Panc1 (cell line): ENCODE data around the gene TMEM8B. TPM values are rescaled to one million over a fixed set of nuclear protein-coding genes. Genes with fewer than 3 reads are reported as not detected.

ENCODE experiments used
- ATAC-seq: fragments of 200-7000 bp; cut with Tn5 transposase; 2 replicates; pipeline ENCODE4 v1.9.1; 2020; ENCODE audit warnings: mild to moderate bottlenecking, moderate library complexity
- BruUV-seq: library from RNA; stranded (reverse); fragments of 400-500 nt; replicated peaks from 2 replicates; lab custom pipeline; 2021; lab: Mats Ljungman, UMichigan
- CTCF ChIA-PET: fragments of 300-600 bp; sonication (Branson Sonifier 250); formaldehyde crosslinking; loops from one replicate; lab custom pipeline; 2022; ENCODE audit warnings: antibody characterized with exemption; lab: Charles Lee
- POLR2A ChIA-PET: fragments of 300-600 bp; sonication (Branson Sonifier 250); formaldehyde crosslinking; loops from one replicate; lab custom pipeline; 2022; ENCODE audit warnings: antibody characterized with exemption; lab: Charles Lee
- DNase-seq: peaks from one replicate; pipeline ENCODE4 v3.0.0-alpha.2; 2010; ENCODE audit warnings: low read depth, low spot score
- H3K27ac ChIP-seq: 2 replicates; pipeline ENCODE4 v1.5.1; 2011; ENCODE audit warnings: mild to moderate bottlenecking, low read length, inconsistent platforms
- H3K27me3 ChIP-seq: fragments of 200-500 bp; sonication (Bioruptor generic); 2 replicates; pipeline ENCODE4 v1.6.0; 2014; ENCODE audit warnings: low read length, inconsistent platforms; ENCODE audit not compliant: control insufficient read depth, insufficient read depth
- H3K36me3 ChIP-seq: fragments of 200-500 bp; sonication (Bioruptor generic); 2 replicates; pipeline ENCODE4 v1.5.1; 2014; ENCODE audit warnings: inconsistent platforms, mild to moderate bottlenecking, low read length, moderate library complexity; ENCODE audit not compliant: control insufficient read depth, insufficient read depth
- H3K4me1 ChIP-seq: 2 replicates; pipeline ENCODE4 v1.5.1; 2011; ENCODE audit warnings: inconsistent platforms, mild to moderate bottlenecking, low read length, moderate library complexity; ENCODE audit not compliant: control insufficient read depth, insufficient read depth
- H3K4me3 ChIP-seq, 2 experiments: 2 replicates each; pipeline ENCODE4 v1.5.1; 2011 to 2012; ENCODE audit warnings: low read depth in 2 of 2, low read length in 2 of 2, mild to moderate bottlenecking in 2 of 2, inconsistent platforms in 1 of 2, moderate library complexity in 1 of 2
- H3K9me3 ChIP-seq: fragments of 200-500 bp; sonication (Bioruptor generic); 2 replicates; pipeline ENCODE4 v1.5.1; 2014; ENCODE audit warnings: low read depth, mild to moderate bottlenecking, inconsistent platforms, low read length, moderate library complexity; ENCODE audit not compliant: control insufficient read depth, insufficient read depth
- POLR2AphosphoS5 ChIP-seq: IDR thresholded peaks from 2 replicates; pipeline ENCODE4 v1.6.1; 2012; ENCODE audit warnings: mild to moderate bottlenecking, low read depth, low read length, moderate library complexity
- SIN3A ChIP-seq: IDR thresholded peaks from 2 replicates; pipeline ENCODE4 v1.6.1; 2012; ENCODE audit warnings: low read depth, mild to moderate bottlenecking, low read length, moderate library complexity, borderline replicate concordance; ENCODE audit not compliant: insufficient read depth
- TCF7L2 ChIP-seq: IDR thresholded peaks from 2 replicates; pipeline ENCODE4 v1.6.1; 2011; ENCODE audit warnings: mild to moderate bottlenecking, low read depth, low read length, inconsistent platforms
- in situ Hi-C: cut with HindIII; loops from 2 replicates; pipeline ENCODE4 v1.10.0; 2016; ENCODE audit warnings: low sequenced_read_pairs, low pct_unique_long_range_greater_than_20kb
- intact Hi-C: fragments of 100-400 bp; cut with micrococcal nuclease; formaldehyde crosslinking; loops from one replicate; pipeline ENCODE4 v1.10.0; 2022; ENCODE audit not compliant: unreplicated experiment
- total RNA-seq: library from RNA; stranded (reverse); gene quantifications from one replicate; pipeline ENCODE4 v1.2.1, GENCODE V29; 2021; ENCODE audit not compliant: unreplicated experiment
- TF ChIP-seq, protein P1 (sequence below): fragments of 450-650 bp; IDR thresholded peaks from 2 replicates; pipeline ENCODE4 v1.5.1; 2017; ENCODE audit warnings: mild to moderate bottlenecking
- TF ChIP-seq, protein P2 (sequence below), 2 experiments: IDR thresholded peaks; 2 replicates each; pipeline ENCODE4 v1.6.1; 2011 to 2012; ENCODE audit warnings: low read depth in 2 of 2, control low read depth in 1 of 2, low read length in 1 of 2, mild to moderate bottlenecking in 1 of 2, moderate library complexity in 1 of 2; ENCODE audit not compliant: insufficient read depth in 1 of 2

The TMEM8B gene
- total RNA-seq, 1 experiment from 2014 or later, result 7.9 TPM

DNA sequence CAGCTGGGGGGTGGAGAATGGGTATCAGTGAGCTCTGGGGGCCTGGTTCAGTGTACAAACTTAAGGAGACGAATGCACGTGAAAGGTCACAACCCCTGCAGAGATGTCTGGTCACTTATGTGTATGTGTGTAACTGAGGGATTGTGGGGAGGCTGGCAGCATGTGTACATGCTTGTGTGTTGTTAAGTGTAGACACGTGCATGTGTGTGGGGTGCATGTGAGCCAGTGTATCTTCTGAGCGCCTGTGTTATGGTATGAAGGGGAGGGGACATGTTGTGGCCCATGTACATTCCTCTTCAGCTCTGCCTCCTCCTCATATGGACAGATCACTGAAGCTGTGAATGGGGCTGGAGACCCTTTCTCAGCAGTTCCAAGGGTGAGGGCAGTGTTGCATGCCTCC lies 2.0 kb downstream of the TMEM8B start:
- no peak overlapping the region for H3K4me3 ChIP-seq
- no peaks in the 10 kb centered on the region for H3K27me3 ChIP-seq
- H3K36me3 ChIP-seq, result no peaks in the 10 kb centered on the region
- TF ChIP-seq, protein P1, sequence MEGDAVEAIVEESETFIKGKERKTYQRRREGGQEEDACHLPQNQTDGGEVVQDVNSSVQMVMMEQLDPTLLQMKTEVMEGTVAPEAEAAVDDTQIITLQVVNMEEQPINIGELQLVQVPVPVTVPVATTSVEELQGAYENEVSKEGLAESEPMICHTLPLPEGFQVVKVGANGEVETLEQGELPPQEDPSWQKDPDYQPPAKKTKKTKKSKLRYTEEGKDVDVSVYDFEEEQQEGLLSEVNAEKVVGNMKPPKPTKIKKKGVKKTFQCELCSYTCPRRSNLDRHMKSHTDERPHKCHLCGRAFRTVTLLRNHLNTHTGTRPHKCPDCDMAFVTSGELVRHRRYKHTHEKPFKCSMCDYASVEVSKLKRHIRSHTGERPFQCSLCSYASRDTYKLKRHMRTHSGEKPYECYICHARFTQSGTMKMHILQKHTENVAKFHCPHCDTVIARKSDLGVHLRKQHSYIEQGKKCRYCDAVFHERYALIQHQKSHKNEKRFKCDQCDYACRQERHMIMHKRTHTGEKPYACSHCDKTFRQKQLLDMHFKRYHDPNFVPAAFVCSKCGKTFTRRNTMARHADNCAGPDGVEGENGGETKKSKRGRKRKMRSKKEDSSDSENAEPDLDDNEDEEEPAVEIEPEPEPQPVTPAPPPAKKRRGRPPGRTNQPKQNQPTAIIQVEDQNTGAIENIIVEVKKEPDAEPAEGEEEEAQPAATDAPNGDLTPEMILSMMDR, result no peak
- TF ChIP-seq POLR2AphosphoS5, result no peak
- TF ChIP-seq, protein P2, sequence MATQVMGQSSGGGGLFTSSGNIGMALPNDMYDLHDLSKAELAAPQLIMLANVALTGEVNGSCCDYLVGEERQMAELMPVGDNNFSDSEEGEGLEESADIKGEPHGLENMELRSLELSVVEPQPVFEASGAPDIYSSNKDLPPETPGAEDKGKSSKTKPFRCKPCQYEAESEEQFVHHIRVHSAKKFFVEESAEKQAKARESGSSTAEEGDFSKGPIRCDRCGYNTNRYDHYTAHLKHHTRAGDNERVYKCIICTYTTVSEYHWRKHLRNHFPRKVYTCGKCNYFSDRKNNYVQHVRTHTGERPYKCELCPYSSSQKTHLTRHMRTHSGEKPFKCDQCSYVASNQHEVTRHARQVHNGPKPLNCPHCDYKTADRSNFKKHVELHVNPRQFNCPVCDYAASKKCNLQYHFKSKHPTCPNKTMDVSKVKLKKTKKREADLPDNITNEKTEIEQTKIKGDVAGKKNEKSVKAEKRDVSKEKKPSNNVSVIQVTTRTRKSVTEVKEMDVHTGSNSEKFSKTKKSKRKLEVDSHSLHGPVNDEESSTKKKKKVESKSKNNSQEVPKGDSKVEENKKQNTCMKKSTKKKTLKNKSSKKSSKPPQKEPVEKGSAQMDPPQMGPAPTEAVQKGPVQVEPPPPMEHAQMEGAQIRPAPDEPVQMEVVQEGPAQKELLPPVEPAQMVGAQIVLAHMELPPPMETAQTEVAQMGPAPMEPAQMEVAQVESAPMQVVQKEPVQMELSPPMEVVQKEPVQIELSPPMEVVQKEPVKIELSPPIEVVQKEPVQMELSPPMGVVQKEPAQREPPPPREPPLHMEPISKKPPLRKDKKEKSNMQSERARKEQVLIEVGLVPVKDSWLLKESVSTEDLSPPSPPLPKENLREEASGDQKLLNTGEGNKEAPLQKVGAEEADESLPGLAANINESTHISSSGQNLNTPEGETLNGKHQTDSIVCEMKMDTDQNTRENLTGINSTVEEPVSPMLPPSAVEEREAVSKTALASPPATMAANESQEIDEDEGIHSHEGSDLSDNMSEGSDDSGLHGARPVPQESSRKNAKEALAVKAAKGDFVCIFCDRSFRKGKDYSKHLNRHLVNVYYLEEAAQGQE (IDR thresholded peaks at IDR 0.05; ENCODE audit: insufficient read depth in 1 of 2, low read depth in 2 of 2, low read length in 1 of 2), result no peak
- TF ChIP-seq TCF7L2, result no peak
- no TSS peak for BruUV-seq
- H3K4me1 ChIP-seq, result peaks cover 4% of the 10 kb centered on the region; the same call in 1 of the 2 replicates
- intact Hi-C loops (no loop called here), in situ Hi-C loops (no loop called here)
- no peaks in the 10 kb centered on the region for H3K9me3 ChIP-seq
- ATAC-seq (no peak), DNase-seq (no peak)
- no peak overlapping the region for H3K27ac ChIP-seq
- POLR2A ChIA-PET, result no interaction called here
- CTCF ChIA-PET, result no interaction called here

DNA sequence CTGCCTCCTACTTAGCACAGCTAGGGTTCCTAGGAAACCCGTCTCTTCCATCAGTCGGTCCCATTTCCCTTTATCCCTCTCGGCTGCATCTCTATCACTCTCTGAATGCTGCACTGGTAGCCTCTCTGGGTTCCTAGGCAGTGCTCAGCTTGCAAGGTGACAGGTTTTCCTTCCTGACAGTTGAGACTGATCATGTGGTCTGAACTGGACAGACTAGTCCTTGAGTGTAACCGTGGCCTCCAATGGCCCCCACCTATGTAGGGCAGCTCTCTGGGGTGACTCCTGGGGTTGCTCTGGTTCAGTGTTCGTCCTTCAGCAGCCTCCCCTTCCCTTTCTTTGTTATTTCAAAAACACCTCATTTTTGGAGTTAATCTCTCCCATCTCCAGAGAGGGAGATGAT lies 3.8 kb downstream of the TMEM8B start:
- in situ Hi-C loops, result no loop called here
- peaks cover 4% of the 10 kb centered on the region; the same call in 1 of the 2 replicates for H3K4me1 ChIP-seq
- H3K27me3 ChIP-seq, result no peaks in the 10 kb centered on the region
- POLR2A ChIA-PET, result no interaction called here
- DNase-seq (no peak), ATAC-seq (no peak)
- BruUV-seq, result no TSS peak
- TF ChIP-seq POLR2AphosphoS5 (no peak), TCF7L2 (no peak), SIN3A (no peak)
- TF ChIP-seq, protein P2 (IDR thresholded peaks at IDR 0.05; ENCODE audit: insufficient read depth in 1 of 2, low read depth in 2 of 2, low read length in 1 of 2), result no peak
- TF ChIP-seq, protein P1, result no peak
- CTCF ChIA-PET, result interaction anchor here (0.7 to 1.1 kb wide), 2 partner anchors 9 to 49 kb away, joined by 3 read pairs; no protein-coding TSS in a partner anchor
- no peaks in the 10 kb centered on the region for H3K9me3 ChIP-seq
- intact Hi-C loops, result no loop called here
- no peak overlapping the region for H3K27ac ChIP-seq
- H3K36me3 ChIP-seq, result no peaks in the 10 kb centered on the region
- H3K4me3 ChIP-seq, result no peak overlapping the region
